Endothelial cell of umbilical vein (primary cell): ENCODE measurements around the gene KBTBD13. TPM values are rescaled to one million over a fixed set of nuclear protein-coding genes. Genes with fewer than 3 reads are reported as not detected.
"Not testable (repeated sequence)": the region's sequence is repeated elsewhere in the genome, so short reads cannot be mapped to it uniquely, and the experiment has no call there.

Experiments used
- BruUV-seq: library from RNA; stranded (reverse); fragments of 400-500 nt; replicated peaks from 2 replicates; lab custom pipeline; 2021; lab: Mats Ljungman, UMichigan
- CTCF ChIA-PET: fragments of 300-600, 350-600 bp; sonication (Branson Sonifier 250); formaldehyde crosslinking; loops from one replicate; lab custom pipeline; 2021; ENCODE audit warnings: antibody characterized with exemption, inconsistent platforms; lab: Charles Lee
- POLR2A ChIA-PET: fragments of 300-600, 350-600 bp; sonication (Branson Sonifier 250); formaldehyde crosslinking; loops from one replicate; lab custom pipeline; 2021; ENCODE audit warnings: antibody characterized with exemption, inconsistent platforms; lab: Charles Lee
- DNase-seq: peaks from one replicate; pipeline ENCODE4 v3.0.0-alpha.2; 2011; ENCODE audit warnings: low read depth, low spot score
- FAIRE-seq: peaks from 2 replicates; lab custom pipeline; 2011; peaks lifted over from hg19 to GRCh38; lab: Jason Lieb, UNC
- H2AFZ ChIP-seq: 2 replicates; pipeline ENCODE4 v1.6.0; 2012; ENCODE audit warnings: low read depth, low read length, control low read depth, inconsistent platforms
- H3K27ac ChIP-seq: 2 replicates; pipeline ENCODE4 v1.5.1; 2011; ENCODE audit warnings: low read depth, mild to moderate bottlenecking, control low read depth, low read length, moderate library complexity; ENCODE audit not compliant: insufficient read depth
- H3K27me3 ChIP-seq, 2 experiments: 2 replicates each; pipeline versions ENCODE4 v1.6.0 to v1.6.1; 2011; ENCODE audit warnings: low read length in 2 of 2, mixed read lengths in 1 of 2; ENCODE audit not compliant: control insufficient read depth in 2 of 2, insufficient read depth in 2 of 2
- H3K36me3 ChIP-seq, 2 experiments: 2 replicates in 1 of 2; 3 replicates in 1 of 2; pipeline ENCODE4 v1.5.1; 2011; ENCODE audit warnings: low read length in 2 of 2, mild to moderate bottlenecking in 1 of 2, moderate library complexity in 1 of 2; ENCODE audit not compliant: control insufficient read depth in 2 of 2, insufficient read depth in 2 of 2; ENCODE audit errors: extremely low read depth in 1 of 2
- H3K4me1 ChIP-seq: 3 replicates; pipeline ENCODE4 v1.5.1; 2011; ENCODE audit warnings: mild to moderate bottlenecking, low read length; ENCODE audit not compliant: control insufficient read depth, insufficient read depth; ENCODE audit errors: extremely low read depth
- H3K4me2 ChIP-seq: 2 replicates; pipeline ENCODE4 v1.6.1; 2011; ENCODE audit warnings: low read length, control low read depth, mixed read lengths; ENCODE audit not compliant: insufficient read depth
- H3K4me3 ChIP-seq, 3 experiments: fragments of 200-600 bp in 1 of 3; sonication (generic), shearing (Covaris generic) in 1 of 3; replicated peaks in 1 of 3; 2 replicates each; pipeline ENCODE4 v1.5.1; 2011 to 2016; ENCODE audit warnings: control low read depth in 3 of 3, low read length in 3 of 3, mild to moderate bottlenecking in 2 of 3, inconsistent platforms in 1 of 3, low read depth in 1 of 3, moderate library complexity in 1 of 3; ENCODE audit not compliant: insufficient read depth in 1 of 3
- H3K79me2 ChIP-seq: 2 replicates; pipeline ENCODE4 v1.6.0; 2012; ENCODE audit warnings: low read length, inconsistent platforms; ENCODE audit not compliant: control insufficient read depth, insufficient read depth
- H3K9ac ChIP-seq: replicated peaks from 2 replicates; pipeline ENCODE3; 2011; ENCODE audit warnings: low read length, control low read depth; ENCODE audit not compliant: insufficient read depth; ENCODE audit errors: extremely low read depth
- H3K9me1 ChIP-seq: replicated peaks from 3 replicates; pipeline ENCODE4 v1.6.0; 2011; ENCODE audit warnings: mild to moderate bottlenecking, low read length; ENCODE audit not compliant: control insufficient read depth, insufficient read depth; ENCODE audit errors: extremely low read depth
- H3K9me3 ChIP-seq: replicated peaks from 2 replicates; pipeline ENCODE4 v1.5.1; 2012; ENCODE audit warnings: low read length, inconsistent platforms; ENCODE audit not compliant: control insufficient read depth, insufficient read depth
- H4K20me1 ChIP-seq: replicated peaks from 2 replicates; pipeline ENCODE3; 2011; ENCODE audit warnings: mild to moderate bottlenecking, low read length; ENCODE audit not compliant: control insufficient read depth, insufficient read depth; ENCODE audit errors: extremely low read depth
- EZH2 ChIP-seq: IDR thresholded peaks from 2 replicates; pipeline ENCODE4 v1.6.1; 2012; ENCODE audit warnings: borderline replicate concordance, low read depth, mild to moderate bottlenecking, moderate library complexity, low read length, inconsistent platforms; ENCODE audit not compliant: severe bottlenecking
- FOS ChIP-seq: IDR thresholded peaks from 2 replicates; pipeline ENCODE4 v1.6.1; 2011; ENCODE audit warnings: mild to moderate bottlenecking, low read length, moderate library complexity, borderline replicate concordance; ENCODE audit not compliant: insufficient read depth
- GATA2 ChIP-seq: IDR thresholded peaks from 2 replicates; pipeline ENCODE4 v1.7.0; 2011; ENCODE audit warnings: low read depth, mild to moderate bottlenecking, moderate library complexity, mixed read lengths, low read length; ENCODE audit not compliant: insufficient read length, insufficient read depth
- JUN ChIP-seq: IDR thresholded peaks from 2 replicates; pipeline ENCODE4 v1.6.1; 2011; ENCODE audit warnings: borderline replicate concordance, low read depth; ENCODE audit not compliant: insufficient read length, insufficient read depth
- MAX ChIP-seq: IDR thresholded peaks from 2 replicates; pipeline ENCODE4 v1.6.1; 2011; ENCODE audit not compliant: insufficient read depth, insufficient read length
- POLR2A ChIP-seq: IDR thresholded peaks from 2 replicates; pipeline ENCODE4 v1.6.1; 2012; ENCODE audit warnings: low read depth, mild to moderate bottlenecking, control low read depth, low read length
- POLR2AphosphoS5 ChIP-seq: IDR thresholded peaks from 2 replicates; pipeline ENCODE4 v1.6.1; 2012; ENCODE audit warnings: low read depth, mild to moderate bottlenecking, control low read depth, low read length, moderate library complexity; ENCODE audit not compliant: insufficient read depth
- dilution Hi-C: fragments of 300-500 bp; cut with MboI; formaldehyde crosslinking; loops from one replicate; pipeline ENCODE4 v1.15.0; 2019; ENCODE audit warnings: low sequenced_read_pairs; ENCODE audit not compliant: extremely low pct_ligation_motif_present
- intact Hi-C: fragments of 100-400 bp; cut with micrococcal nuclease; formaldehyde crosslinking; loops from one replicate; pipeline ENCODE4 v1.10.0; 2022
- polyA plus RNA-seq, 4 experiments: library from polyadenylated mRNA; depleted of rRNA in 3 of 4; stranded (reverse) in 3 of 4; unstranded in 1 of 4; fragments of >200 nt; gene quantifications; 2 replicates each; pipeline versions ENCODE4 v1.2.1 to v1.2.3, GENCODE V29; 2011 to 2012; ENCODE audit warnings: missing spikeins in 1 of 4
- total RNA-seq: library from RNA; stranded (reverse); gene quantifications from 2 replicates; pipeline ENCODE4 v1.2.3, GENCODE V29; 2021
- TF ChIP-seq, protein P1 (sequence below), 2 donors: IDR thresholded peaks; 1 replicate in 1 of 2; 2 replicates in 1 of 2; pipeline ENCODE4 v1.5.1; 2011; ENCODE audit warnings: low read length in 2 of 2, mild to moderate bottlenecking in 2 of 2, moderate library complexity in 2 of 2, control low read depth in 1 of 2, inconsistent platforms in 1 of 2, low read depth in 1 of 2; ENCODE audit not compliant: insufficient read depth in 1 of 2; ENCODE audit errors: extremely low read depth in 1 of 2

The KBTBD13 gene
- total and polyA plus RNA-seq, 2 donors (not counting 3 experiments of a cell fraction or from before 2014, with no cell fraction given): not detected

GRCh38 chr15:65041787-65042186, 34.8 kb upstream of the KBTBD13 start:
- no peak overlapping the region for H2AFZ ChIP-seq
- no peaks in the 10 kb centered on the region for H3K4me1 ChIP-seq
- no peak for DNase-seq
- no peak overlapping the region for H3K4me2 ChIP-seq
- H4K20me1 ChIP-seq: no peaks in the 10 kb centered on the region
- dilution Hi-C loops (no loop called here), intact Hi-C loops (no loop called here)
- no TSS peak for BruUV-seq
- no peak overlapping the region for H3K4me3 ChIP-seq
- H3K27me3 ChIP-seq: no peaks in the 10 kb centered on the region
- no peak overlapping the region for H3K27ac ChIP-seq
- H3K36me3 ChIP-seq: no peaks in the 10 kb centered on the region
- CTCF ChIA-PET: interaction anchor here (2.4 kb wide), 1 partner anchor 60 kb away, joined by 15 read pairs; no protein-coding TSS in a partner anchor
- no peaks in the 10 kb centered on the region for H3K79me2 ChIP-seq
- no peak for FAIRE-seq
- no peaks in the 10 kb centered on the region for H3K9me3 ChIP-seq
- no peak overlapping the region for H3K9ac ChIP-seq
- H3K9me1 ChIP-seq: no peaks in the 10 kb centered on the region
- POLR2A ChIA-PET: no interaction called here
- TF ChIP-seq GATA2 (no peak), POLR2A (no peak), FOS (no peak), EZH2 (no peak)

DNA sequence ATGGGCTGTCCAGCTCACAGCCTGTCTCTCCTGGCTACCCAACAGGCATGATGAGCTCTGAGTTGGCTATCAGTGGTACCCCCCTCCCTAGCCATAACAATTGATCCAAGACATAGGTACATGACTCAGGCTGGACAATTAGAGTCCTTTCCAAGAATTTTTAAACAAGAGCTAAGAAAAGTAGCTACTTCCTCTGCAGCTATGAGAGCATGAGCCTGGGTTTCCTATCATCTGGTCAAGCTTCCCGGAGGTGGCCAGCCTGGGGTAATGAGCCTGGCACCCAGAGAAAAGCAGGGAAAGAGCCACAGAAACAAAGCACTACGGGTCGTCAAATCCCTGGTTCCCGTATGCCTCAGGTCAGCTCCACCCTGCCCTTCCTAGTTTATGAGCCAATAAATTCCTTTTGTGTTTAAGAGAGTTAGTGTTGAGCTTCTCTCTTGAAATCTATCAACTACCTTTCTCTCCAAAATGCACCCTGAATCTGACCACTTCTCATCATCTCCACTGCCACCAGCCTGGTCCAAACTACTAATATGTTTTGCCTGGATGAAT, 33.7 kb upstream of the KBTBD13 start:
- CTCF ChIA-PET: interaction anchor here (0.7 to 2.4 kb wide), 14 partner anchors 8 to 255 kb away, joined by 3 to 16 read pairs (median 4); no protein-coding TSS in a partner anchor
- Histone ChIP-seq H3K4me2 (no peak overlapping the region), H3K79me2 (no peaks in the 10 kb centered on the region), H3K4me1 (no peaks in the 10 kb centered on the region), H3K9ac (no peak overlapping the region), H3K36me3 (no peaks in the 10 kb centered on the region), H3K9me3 (no peaks in the 10 kb centered on the region), H3K27me3 (no peaks in the 10 kb centered on the region), H2AFZ (peak overlapping the region; percentile 16), H3K9me1 (no peaks in the 10 kb centered on the region), H3K4me3 (no peak overlapping the region), H3K27ac (no peak overlapping the region), H4K20me1 (no peaks in the 10 kb centered on the region)
- FAIRE-seq (peak; percentile 59), DNase-seq (no peak)
- no TSS peak for BruUV-seq
- POLR2A ChIA-PET: no interaction called here
- TF ChIP-seq EZH2: no peak
- TF ChIP-seq JUN: no peak
- no peak for TF ChIP-seq POLR2AphosphoS5
- TF ChIP-seq, protein P1, sequence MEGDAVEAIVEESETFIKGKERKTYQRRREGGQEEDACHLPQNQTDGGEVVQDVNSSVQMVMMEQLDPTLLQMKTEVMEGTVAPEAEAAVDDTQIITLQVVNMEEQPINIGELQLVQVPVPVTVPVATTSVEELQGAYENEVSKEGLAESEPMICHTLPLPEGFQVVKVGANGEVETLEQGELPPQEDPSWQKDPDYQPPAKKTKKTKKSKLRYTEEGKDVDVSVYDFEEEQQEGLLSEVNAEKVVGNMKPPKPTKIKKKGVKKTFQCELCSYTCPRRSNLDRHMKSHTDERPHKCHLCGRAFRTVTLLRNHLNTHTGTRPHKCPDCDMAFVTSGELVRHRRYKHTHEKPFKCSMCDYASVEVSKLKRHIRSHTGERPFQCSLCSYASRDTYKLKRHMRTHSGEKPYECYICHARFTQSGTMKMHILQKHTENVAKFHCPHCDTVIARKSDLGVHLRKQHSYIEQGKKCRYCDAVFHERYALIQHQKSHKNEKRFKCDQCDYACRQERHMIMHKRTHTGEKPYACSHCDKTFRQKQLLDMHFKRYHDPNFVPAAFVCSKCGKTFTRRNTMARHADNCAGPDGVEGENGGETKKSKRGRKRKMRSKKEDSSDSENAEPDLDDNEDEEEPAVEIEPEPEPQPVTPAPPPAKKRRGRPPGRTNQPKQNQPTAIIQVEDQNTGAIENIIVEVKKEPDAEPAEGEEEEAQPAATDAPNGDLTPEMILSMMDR (IDR thresholded peaks at IDR 0.05; ENCODE audit: extremely low read depth in 1 of 2, insufficient read depth in 1 of 2, low read depth in 1 of 2, low read length in 2 of 2): no peak
- TF ChIP-seq MAX: no peak
- TF ChIP-seq FOS: no peak
- intact Hi-C loops (no loop called here), dilution Hi-C loops (no loop called here)

GRCh38 chr15:65044218-65044617, 32.3 kb upstream of the KBTBD13 start:
- H3K27ac ChIP-seq, FAIRE-seq, H4K20me1 ChIP-seq, H3K79me2 ChIP-seq, dilution Hi-C loops, H3K27me3 ChIP-seq, BruUV-seq, intact Hi-C loops, H3K4me1 ChIP-seq, H3K4me3 ChIP-seq, H3K9me1 ChIP-seq, DNase-seq, H3K36me3 ChIP-seq, H2AFZ ChIP-seq, POLR2A ChIA-PET, H3K4me2 ChIP-seq, CTCF ChIA-PET, H3K9ac ChIP-seq, H3K9me3 ChIP-seq: not testable (repeated sequence)
